GM21423 (cell line): Measurements from ENCODE around the gene SERPINB6.
A peak's percentile ranks its signal among the peaks of the same experiment; 100 is the strongest.
"Not testable (repeated sequence)": the region's sequence is repeated elsewhere in the genome, so short reads cannot be mapped to it uniquely, and the experiment has no call there.

Experiments
- ATAC-seq: cut with Tn5 transposase; IDR thresholded peaks from one replicate; pipeline ENCODE4 v1.9.1; 2021; ENCODE audit warnings: mild to moderate bottlenecking, moderate library complexity; ENCODE audit not compliant: unreplicated experiment

The SERPINB6 gene

GRCh38 chr6:2940010-2940850 lies 31.1 kb downstream of the SERPINB6 start:
- peak; percentile 82 for ATAC-seq

GRCh38 chr6:2939315-2940009 lies 31.9 kb downstream of the SERPINB6 start:
- ATAC-seq = no peak

- ATAC-seq = no peak
Measured at GRCh38 chr6:2938632-2939083, 32.7 kb downstream of the SERPINB6 start.

- ATAC-seq = no peak
Measured at GRCh38 chr6:2938004-2938631, 33.2 kb downstream of the SERPINB6 start.

GRCh38 chr6:2937627-2938003 lies 33.8 kb downstream of the SERPINB6 start:
- ATAC-seq = no peak

- ATAC-seq = no peak
Measured at GRCh38 chr6:2935566-2936291, 35.6 kb downstream of the SERPINB6 start.

GRCh38 chr6:2934057-2934456 lies 37.3 kb downstream of the SERPINB6 start:
- ATAC-seq = no peak

- not testable (repeated sequence) for ATAC-seq
Measured at GRCh38 chr6:2932911-2933310, 38.5 kb downstream of the SERPINB6 start.

- ATAC-seq = peak; percentile 71
Measured at GRCh38 chr6:2931970-2932748, 39.2 kb downstream of the SERPINB6 start.

GRCh38 chr6:2931055-2931454 lies 40.3 kb downstream of the SERPINB6 start:
- ATAC-seq = no peak

GRCh38 chr6:2927931-2928330 lies 43.4 kb downstream of the SERPINB6 start:
- ATAC-seq = not testable (repeated sequence)

- not testable (repeated sequence) for ATAC-seq
Measured at GRCh38 chr6:2925842-2926747, 45.3 kb downstream of the SERPINB6 start.

- ATAC-seq = no peak
Measured at GRCh38 chr6:2921520-2922115, 49.7 kb downstream of the SERPINB6 start.

- no peak for ATAC-seq
Measured at GRCh38 chr6:2920671-2921112, 50.7 kb downstream of the SERPINB6 start.

GRCh38 chr6:2919886-2920285 lies 51.5 kb downstream of the SERPINB6 start:
- no peak for ATAC-seq

GRCh38 chr6:2919401-2919800 lies 52.0 kb downstream of the SERPINB6 start:
- no peak for ATAC-seq

GRCh38 chr6:2918936-2919335 lies 52.4 kb downstream of the SERPINB6 start:
- ATAC-seq = no peak

- ATAC-seq = no peak
Measured at GRCh38 chr6:2917801-2918445, 53.4 kb downstream of the SERPINB6 start.
